GF-D8 (cell line): ENCODE results near the gene SLC50A1.
"Not testable (repeated sequence)": the region's sequence is repeated elsewhere in the genome, so short reads cannot be mapped to it uniquely, and the experiment has no call there.

Experiments used
- DNase-seq: peaks from one replicate; lab custom pipeline; 2025; lab: John Stamatoyannopoulos, UW

SLC50A1 gene

GRCh38 chr1:155117610-155118009 lies 18.0 kb upstream of the SLC50A1 start:
- DNase-seq: no peak

GRCh38 chr1:155118090-155118489 lies 17.6 kb upstream of the SLC50A1 start:
- DNase-seq: not testable (repeated sequence)

- DNase-seq: no peak
Observed at GRCh38 chr1:155120253-155120652, 15.4 kb upstream of the SLC50A1 start.

- no peak for DNase-seq
Observed at GRCh38 chr1:155121249-155121648, 14.4 kb upstream of the SLC50A1 start.

GRCh38 chr1:155122308-155122707 lies 13.3 kb upstream of the SLC50A1 start:
- no peak for DNase-seq

GRCh38 chr1:155123801-155124200 lies 11.9 kb upstream of the SLC50A1 start:
- no peak for DNase-seq

- no peak for DNase-seq
Observed at GRCh38 chr1:155124503-155125463, 10.9 kb upstream of the SLC50A1 start.

- no peak for DNase-seq
Observed at GRCh38 chr1:155125511-155125945, 10.1 kb upstream of the SLC50A1 start.

- no peak for DNase-seq
Observed at GRCh38 chr1:155125946-155126555, 9.6 kb upstream of the SLC50A1 start.

- DNase-seq: no peak
Observed at GRCh38 chr1:155126556-155127104, 9.0 kb upstream of the SLC50A1 start.

GRCh38 chr1:155127105-155127966 lies 8.3 kb upstream of the SLC50A1 start, which contains the start of gene EFNA1:
Gene EFNA1, plus strand, starts transcription at chr1:155127876. Its CDS starts 102 bp downstream, at chr1:155127978.
- DNase-seq: no peak

GRCh38 chr1:155127967-155128754 lies 7.5 kb upstream of the SLC50A1 start:
- no peak for DNase-seq

- no peak for DNase-seq
Observed at GRCh38 chr1:155128755-155129473, 6.7 kb upstream of the SLC50A1 start.

- DNase-seq: no peak
Observed at GRCh38 chr1:155130272-155131006, 5.2 kb upstream of the SLC50A1 start.

- no peak for DNase-seq
Observed at GRCh38 chr1:155131285-155131684, 4.4 kb upstream of the SLC50A1 start.

GRCh38 chr1:155131856-155132255 lies 3.8 kb upstream of the SLC50A1 start:
- DNase-seq: no peak

- DNase-seq: no peak
Observed at GRCh38 chr1:155133799-155134281, 1.8 kb upstream of the SLC50A1 start.

GRCh38 chr1:155134322-155134721 lies 1.3 kb upstream of the SLC50A1 start:
- DNase-seq: no peak

GRCh38 chr1:155134880-155135414 lies 705 bp upstream of the SLC50A1 start:
- DNase-seq: peak; percentile 47
